Central memory CD8-positive, alpha-beta T cell (primary cell): ENCODE data around the gene PLAC9.
"Not testable (repeated sequence)": the region's sequence is repeated elsewhere in the genome, so short reads cannot be mapped to it uniquely, and the experiment has no call there.

ENCODE experiments used
- ATAC-seq: fragments of 150-1000 bp; cut with Tn5 transposase; replicated peaks from 2 replicates; pipeline ENCODE4 v1.10.0; 2022; ENCODE audit warnings: mild to moderate bottlenecking, moderate FRiP score, moderate number of reproducible peaks; ENCODE audit not compliant: poor library complexity, severe bottlenecking; ENCODE audit errors: extremely low read depth
- DNase-seq, 2 donors: peaks; one replicate each; pipeline ENCODE4 v3.0.0; 2021; ENCODE audit warnings: low spot score in 2 of 2
- H3K27ac Mint-ChIP-seq: one replicate; pipeline ENCODE4 v1.8.0; 2022; ENCODE audit warnings: low read depth, mild to moderate bottlenecking, moderate library complexity, mixed read lengths
- H3K27me3 Mint-ChIP-seq: one replicate; pipeline ENCODE4 v1.8.0; 2022; ENCODE audit warnings: mixed read lengths
- H3K36me3 Mint-ChIP-seq: one replicate; pipeline ENCODE4 v1.8.0; 2022; ENCODE audit warnings: mild to moderate bottlenecking, moderate library complexity, mixed read lengths; ENCODE audit not compliant: insufficient read depth
- H3K4me1 Mint-ChIP-seq: one replicate; pipeline ENCODE4 v1.8.0; 2022; ENCODE audit warnings: mixed read lengths
- H3K4me3 Mint-ChIP-seq: one replicate; pipeline ENCODE4 v1.8.0; 2022; ENCODE audit warnings: mild to moderate bottlenecking, moderate library complexity, mixed read lengths
- H3K9me3 Mint-ChIP-seq: one replicate; pipeline ENCODE4 v1.8.0; 2022; ENCODE audit warnings: mixed read lengths

PLAC9 gene

GRCh38 chr10:80122110-80122710 is 10.3 kb upstream of the PLAC9 start:
- no peak for DNase-seq
- no peaks in the 10 kb centered on the region for H3K36me3 Mint-ChIP-seq
- H3K4me3 Mint-ChIP-seq, result no peak overlapping the region
- no peaks in the 10 kb centered on the region for H3K9me3 Mint-ChIP-seq
- no peak overlapping the region for H3K27ac Mint-ChIP-seq
- ATAC-seq, result no peak
- H3K27me3 Mint-ChIP-seq, result peaks cover 28% of the 10 kb centered on the region
- H3K4me1 Mint-ChIP-seq, result no peaks in the 10 kb centered on the region

DNA sequence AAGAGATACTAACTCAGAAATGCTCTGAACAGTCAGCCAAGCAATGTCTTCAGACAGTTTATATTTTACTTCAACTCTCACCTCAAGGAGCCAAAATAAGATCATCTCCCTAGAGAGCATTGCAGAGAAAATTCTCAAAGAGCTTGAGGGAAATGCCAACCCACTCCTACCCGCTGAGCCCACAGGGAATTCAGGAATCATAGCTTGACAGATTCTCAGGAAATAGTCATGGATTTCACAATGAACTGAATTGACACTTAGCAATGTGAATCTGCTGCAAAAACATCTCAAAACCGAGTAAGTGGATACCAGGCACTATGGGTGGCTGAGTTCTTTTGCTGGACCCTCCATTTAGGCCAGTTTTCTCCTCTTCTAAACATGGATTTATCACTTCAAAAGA is 9.8 kb upstream of the PLAC9 start:
- Mint-ChIP-seq H3K36me3 (no peaks in the 10 kb centered on the region), H3K9me3 (no peaks in the 10 kb centered on the region), H3K27me3 (peaks cover 30% of the 10 kb centered on the region), H3K4me1 (no peaks in the 10 kb centered on the region), H3K27ac (no peak overlapping the region), H3K4me3 (no peak overlapping the region)
- no peak for ATAC-seq
- no peak for DNase-seq

DNA sequence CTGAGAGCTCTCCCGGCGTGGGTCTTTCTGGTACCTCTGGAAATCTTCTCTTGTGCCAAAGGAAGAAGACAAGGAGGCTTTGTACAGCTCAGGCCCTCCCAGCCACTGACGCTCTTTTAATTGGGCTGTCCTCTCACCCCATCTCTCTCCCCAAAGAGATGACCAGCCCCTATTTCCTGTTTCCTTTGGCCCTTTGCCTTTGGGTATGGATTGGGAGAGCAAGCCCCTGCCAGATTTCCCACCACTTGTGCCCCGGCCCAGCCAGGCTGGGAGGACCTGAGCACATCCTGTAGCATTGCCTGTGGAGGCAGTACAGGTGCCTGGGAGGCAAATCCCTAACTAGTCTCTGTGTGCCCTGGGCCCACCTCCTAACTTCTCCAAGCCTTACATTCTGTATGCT is 5.7 kb upstream of the PLAC9 start:
- H3K36me3 Mint-ChIP-seq, result no peaks in the 10 kb centered on the region
- no peak overlapping the region for H3K27ac Mint-ChIP-seq
- H3K4me3 Mint-ChIP-seq, result no peak overlapping the region
- H3K27me3 Mint-ChIP-seq, result peaks cover 46% of the 10 kb centered on the region
- no peak for ATAC-seq
- no peaks in the 10 kb centered on the region for H3K9me3 Mint-ChIP-seq
- H3K4me1 Mint-ChIP-seq, result no peaks in the 10 kb centered on the region
- DNase-seq, result no peak

DNA sequence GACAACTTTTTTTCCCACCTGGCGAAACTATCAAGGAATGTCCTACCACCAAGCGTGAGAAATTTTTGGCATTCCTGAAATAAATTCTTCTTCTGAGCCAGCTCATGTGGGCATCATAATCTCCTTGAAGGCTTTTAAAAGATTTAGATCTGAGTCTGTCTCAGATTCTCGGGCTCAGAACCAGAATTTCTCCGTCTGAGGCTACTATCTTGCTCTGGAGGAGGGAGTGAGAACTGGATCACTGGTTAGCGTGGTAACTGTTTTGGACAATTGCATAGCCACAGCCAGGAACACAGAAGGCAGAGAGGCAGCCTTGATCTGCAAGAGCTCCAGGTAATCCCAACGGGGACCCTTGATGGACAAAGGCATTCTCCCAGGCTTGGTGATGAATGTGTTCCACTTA is 1.0 kb upstream of the PLAC9 start:
- peaks cover 6% of the 10 kb centered on the region for H3K4me1 Mint-ChIP-seq
- DNase-seq (no peak), ATAC-seq (no peak)
- no peaks in the 10 kb centered on the region for H3K36me3 Mint-ChIP-seq
- no peak overlapping the region for H3K27ac Mint-ChIP-seq
- H3K9me3 Mint-ChIP-seq, result no peaks in the 10 kb centered on the region
- peaks cover 69% of the 10 kb centered on the region for H3K27me3 Mint-ChIP-seq
- H3K4me3 Mint-ChIP-seq, result no peak overlapping the region

DNA sequence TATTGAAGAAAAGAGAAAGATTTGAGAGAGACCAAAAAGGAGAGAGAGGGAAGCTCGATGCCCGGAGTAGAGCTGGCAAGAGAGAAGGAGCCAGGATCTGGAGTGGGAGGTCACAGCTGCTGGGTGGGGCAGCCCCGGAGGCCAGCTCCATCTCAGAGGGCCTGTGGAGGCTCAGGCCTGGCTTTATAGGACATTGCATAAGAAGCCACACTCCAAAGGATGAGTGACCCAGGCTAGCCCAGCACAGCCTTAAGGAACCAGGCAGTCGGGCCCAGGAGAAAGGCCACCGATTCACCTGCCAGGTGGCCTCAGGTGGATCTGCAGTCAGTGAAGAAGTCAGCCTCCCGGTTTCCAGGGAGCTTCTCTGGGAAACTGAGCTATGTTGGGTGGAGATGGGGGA is 676 bp downstream of the PLAC9 start:
- ATAC-seq (no peak), DNase-seq (no peak)
- Mint-ChIP-seq H3K27me3 (peaks cover 65% of the 10 kb centered on the region), H3K27ac (no peak overlapping the region), H3K4me1 (peaks cover 6% of the 10 kb centered on the region), H3K4me3 (no peak overlapping the region), H3K9me3 (no peaks in the 10 kb centered on the region), H3K36me3 (no peaks in the 10 kb centered on the region)

DNA sequence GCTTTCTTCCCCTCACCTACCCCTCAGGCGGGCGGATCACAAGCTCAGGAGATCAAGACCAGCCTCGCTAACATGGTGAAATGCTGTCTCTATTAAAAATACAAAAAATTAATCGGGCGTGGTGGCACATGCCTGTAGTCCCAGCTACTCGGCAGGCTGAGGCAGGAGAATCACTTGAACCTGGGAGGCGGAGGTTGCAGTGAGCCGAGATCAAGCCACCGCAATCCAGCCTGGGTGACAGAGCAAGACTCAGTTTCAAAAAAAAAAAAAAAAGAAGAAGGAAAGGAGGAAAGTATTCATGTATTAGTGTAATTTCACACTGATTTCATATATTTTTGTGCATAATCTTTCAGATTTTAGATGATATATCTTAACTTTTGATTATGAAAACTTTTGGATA is 1.2 kb downstream of the PLAC9 start:
- H3K4me3 Mint-ChIP-seq, DNase-seq, H3K27ac Mint-ChIP-seq: not testable (repeated sequence)

GRCh38 chr10:80136134-80136571 is 3.6 kb downstream of the PLAC9 start:
- Mint-ChIP-seq H3K27ac (no peak overlapping the region), H3K9me3 (no peaks in the 10 kb centered on the region), H3K4me1 (peaks cover 6% of the 10 kb centered on the region), H3K36me3 (no peaks in the 10 kb centered on the region), H3K27me3 (peaks cover 44% of the 10 kb centered on the region), H3K4me3 (no peak overlapping the region)
- DNase-seq, result no peak
- ATAC-seq, result no peak

More for the DNA sequence above, 1.2 kb downstream of the PLAC9 start:
- not testable (repeated sequence) for H3K4me1 Mint-ChIP-seq, H3K9me3 Mint-ChIP-seq, H3K36me3 Mint-ChIP-seq, ATAC-seq
- peaks cover 69% of the 10 kb centered on the region for H3K27me3 Mint-ChIP-seq

- H3K4me1 Mint-ChIP-seq, result peaks cover 6% of the 10 kb centered on the region
- DNase-seq, result no peak
- no peak overlapping the region for H3K4me3 Mint-ChIP-seq
- H3K27me3 Mint-ChIP-seq, result peaks cover 36% of the 10 kb centered on the region
- H3K36me3 Mint-ChIP-seq, result no peaks in the 10 kb centered on the region
- no peaks in the 10 kb centered on the region for H3K9me3 Mint-ChIP-seq
- ATAC-seq, result no peak
- H3K27ac Mint-ChIP-seq, result no peak overlapping the region
These were observed 4.7 kb downstream of the PLAC9 start for GRCh38 chr10:80137031-80137862.

DNA sequence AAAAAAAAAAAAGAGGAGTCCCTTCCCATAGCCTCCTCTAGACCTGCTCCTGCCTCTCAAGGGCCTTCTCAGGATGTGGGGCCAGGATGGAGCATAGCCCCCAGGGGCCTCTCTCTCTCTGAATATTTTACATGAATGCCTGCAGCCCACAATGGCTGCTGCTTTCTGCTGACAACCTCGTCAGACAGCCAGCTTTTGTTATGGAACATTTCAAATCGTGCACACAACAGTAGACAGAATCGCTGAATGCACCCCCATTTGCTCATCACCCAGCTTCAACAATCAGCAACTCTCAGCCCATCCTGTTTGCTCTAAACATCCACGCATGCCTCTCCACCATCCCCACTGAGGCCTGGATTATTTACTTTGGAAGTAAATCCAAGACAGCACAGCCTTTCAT is 5.4 kb downstream of the PLAC9 start:
- H3K4me3 Mint-ChIP-seq, result no peak overlapping the region

DNA sequence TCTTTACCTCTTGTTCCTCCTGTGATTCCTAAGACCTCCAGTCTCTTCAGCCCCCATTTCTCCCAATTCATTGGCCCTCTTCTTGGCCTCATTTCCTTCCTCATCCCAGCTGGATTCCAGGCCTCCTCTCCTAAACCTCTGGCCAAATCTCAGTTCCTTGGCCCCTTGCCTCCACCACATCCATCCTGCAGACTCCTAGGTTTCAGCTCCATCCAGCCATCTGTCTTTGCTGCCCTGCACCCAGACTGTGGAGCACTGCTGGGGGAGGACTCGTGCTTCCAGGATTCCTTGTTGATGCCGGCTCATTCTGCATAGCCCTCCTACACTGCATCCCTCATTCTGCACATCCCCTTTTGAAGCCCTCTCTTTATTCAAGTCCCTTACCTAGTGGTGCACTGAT is 6.7 kb downstream of the PLAC9 start:
- DNase-seq, result no peak
- H3K36me3 Mint-ChIP-seq, result peaks cover 3% of the 10 kb centered on the region
- peaks cover 7% of the 10 kb centered on the region for H3K4me1 Mint-ChIP-seq
- H3K4me3 Mint-ChIP-seq, result no peak overlapping the region
- peak overlapping the region; percentile 51 for H3K27ac Mint-ChIP-seq
- H3K9me3 Mint-ChIP-seq, result no peaks in the 10 kb centered on the region
- no peak for ATAC-seq
- H3K27me3 Mint-ChIP-seq, result peaks cover 18% of the 10 kb centered on the region

More for the DNA sequence above, 5.4 kb downstream of the PLAC9 start:
- Mint-ChIP-seq H3K36me3 (peaks cover 3% of the 10 kb centered on the region), H3K27me3 (peaks cover 30% of the 10 kb centered on the region), H3K27ac (no peak overlapping the region), H3K9me3 (no peaks in the 10 kb centered on the region), H3K4me1 (peaks cover 3% of the 10 kb centered on the region)
- ATAC-seq (no peak), DNase-seq (no peak)

DNA sequence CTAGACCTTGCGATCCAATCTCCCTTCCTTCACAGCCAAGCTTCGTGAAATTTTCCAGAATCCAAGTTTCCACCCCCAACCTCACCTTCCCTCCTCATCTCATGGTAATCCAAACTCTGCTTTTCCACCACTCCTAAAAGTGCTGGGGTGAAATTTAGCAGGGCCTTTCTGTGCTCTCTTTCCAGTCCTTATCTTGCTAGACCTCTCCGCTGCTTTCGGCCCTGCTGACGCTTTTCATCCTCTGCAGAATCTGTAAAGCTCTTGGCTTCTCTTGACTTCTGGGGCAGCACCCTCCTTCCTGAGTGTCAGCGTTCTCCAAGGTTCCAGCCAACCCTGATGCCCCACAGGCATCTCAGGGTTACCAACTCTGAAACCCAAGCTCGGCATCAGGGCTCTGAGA is 7.7 kb downstream of the PLAC9 start:
- no peak for DNase-seq
- peaks cover 6% of the 10 kb centered on the region for H3K36me3 Mint-ChIP-seq
- H3K27ac Mint-ChIP-seq, result peak overlapping the region; percentile 68
- no peak overlapping the region for H3K4me3 Mint-ChIP-seq
- ATAC-seq, result no peak
- peaks cover 9% of the 10 kb centered on the region for H3K27me3 Mint-ChIP-seq
- no peaks in the 10 kb centered on the region for H3K9me3 Mint-ChIP-seq
- peaks cover 15% of the 10 kb centered on the region for H3K4me1 Mint-ChIP-seq

- Mint-ChIP-seq H3K4me1 (peaks cover 15% of the 10 kb centered on the region), H3K4me3 (no peak overlapping the region), H3K36me3 (peaks cover 9% of the 10 kb centered on the region), H3K27ac (no peak overlapping the region), H3K9me3 (no peaks in the 10 kb centered on the region), H3K27me3 (peaks cover 9% of the 10 kb centered on the region)
- DNase-seq, result no peak
- ATAC-seq, result no peak
These were observed 9.3 kb downstream of the PLAC9 start for GRCh38 chr10:80141696-80142460.
